HG02840 (cell line): ENCODE results near the gene SRP19.

Source experiments
- ATAC-seq: cut with Tn5 transposase; IDR thresholded peaks from one replicate; pipeline ENCODE4 v1.9.1; 2021; ENCODE audit warnings: mild to moderate bottlenecking, moderate library complexity, moderate number of reproducible peaks; ENCODE audit not compliant: unreplicated experiment, low FRiP score

SRP19 gene

GRCh38 chr5:112918136-112918535 lies 57.0 kb downstream of the SRP19 start:
- no peak for ATAC-seq

- no peak for ATAC-seq
Measured at GRCh38 chr5:112918679-112919078, 57.6 kb downstream of the SRP19 start.
